HG03442 (cell line): ENCODE measurements around the gene CYP1B1.

Experiments
- ATAC-seq: cut with Tn5 transposase; IDR thresholded peaks from one replicate; pipeline ENCODE4 v1.9.1; 2021; ENCODE audit warnings: mild to moderate bottlenecking, moderate library complexity; ENCODE audit not compliant: unreplicated experiment

The CYP1B1 gene

GRCh38 chr2:38076710-38077430 lies 919 bp upstream of the CYP1B1 start:
- ATAC-seq = peak; percentile 54

GRCh38 chr2:38076152-38076709 lies 280 bp upstream of the CYP1B1 start:
- ATAC-seq = peak; percentile 39

- ATAC-seq = no peak
Measured at GRCh38 chr2:38074764-38075506, 1.0 kb downstream of the CYP1B1 start.

GRCh38 chr2:38074058-38074763 lies 1.7 kb downstream of the CYP1B1 start:
- ATAC-seq = no peak

- no peak for ATAC-seq
Measured at GRCh38 chr2:38073211-38074057, 2.5 kb downstream of the CYP1B1 start.

GRCh38 chr2:38070438-38070837 lies 5.5 kb downstream of the CYP1B1 start:
- ATAC-seq = no peak

- no peak for ATAC-seq
Measured at GRCh38 chr2:38068234-38068633, 7.7 kb downstream of the CYP1B1 start.

GRCh38 chr2:38066421-38067115 lies 9.4 kb downstream of the CYP1B1 start:
- no peak for ATAC-seq

- no peak for ATAC-seq
Measured at GRCh38 chr2:38065502-38066135, 10.3 kb downstream of the CYP1B1 start.

GRCh38 chr2:38064801-38065501 lies 11.0 kb downstream of the CYP1B1 start:
- ATAC-seq = no peak

- ATAC-seq = no peak
Measured at GRCh38 chr2:38060236-38061018, 15.5 kb downstream of the CYP1B1 start.

- no peak for ATAC-seq
Measured at GRCh38 chr2:38057651-38058410, 18.1 kb downstream of the CYP1B1 start.

- no peak for ATAC-seq
Measured at GRCh38 chr2:38056216-38056615, 19.7 kb downstream of the CYP1B1 start.

- no peak for ATAC-seq
Measured at GRCh38 chr2:38045811-38046210, 30.1 kb downstream of the CYP1B1 start.

GRCh38 chr2:38039121-38039910 lies 36.6 kb downstream of the CYP1B1 start:
- no peak for ATAC-seq

GRCh38 chr2:38038682-38039081 lies 37.3 kb downstream of the CYP1B1 start:
- ATAC-seq = no peak
